HG03432 (cell line): Measurements from ENCODE around the gene PLA2G2D.
"Not testable (repeated sequence)": the region's sequence is repeated elsewhere in the genome, so short reads cannot be mapped to it uniquely, and the experiment has no call there.

Source experiments
- ATAC-seq: cut with Tn5 transposase; IDR thresholded peaks from one replicate; pipeline ENCODE4 v1.9.1; 2021; ENCODE audit warnings: mild to moderate bottlenecking, moderate library complexity; ENCODE audit not compliant: unreplicated experiment

The PLA2G2D gene

DNA sequence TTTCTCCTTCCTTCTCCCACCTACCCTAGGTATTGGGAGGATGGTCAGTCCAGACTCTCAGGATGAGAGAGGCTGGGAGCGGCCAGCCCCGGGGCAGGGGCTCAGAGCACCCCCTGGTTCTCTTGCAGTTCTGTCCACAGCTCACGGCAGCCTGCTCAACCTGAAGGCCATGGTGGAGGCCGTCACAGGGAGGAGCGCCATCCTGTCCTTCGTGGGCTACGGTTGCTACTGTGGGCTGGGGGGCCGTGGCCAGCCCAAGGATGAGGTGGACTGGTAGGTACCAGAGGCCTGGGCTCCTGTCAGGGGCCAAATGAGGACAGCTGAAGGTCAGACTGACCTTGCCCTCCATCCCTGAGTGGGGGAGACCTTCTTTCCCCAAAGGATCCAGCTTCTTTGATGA is 24.0 kb upstream of the PLA2G2D start:
- ATAC-seq: no peak

DNA sequence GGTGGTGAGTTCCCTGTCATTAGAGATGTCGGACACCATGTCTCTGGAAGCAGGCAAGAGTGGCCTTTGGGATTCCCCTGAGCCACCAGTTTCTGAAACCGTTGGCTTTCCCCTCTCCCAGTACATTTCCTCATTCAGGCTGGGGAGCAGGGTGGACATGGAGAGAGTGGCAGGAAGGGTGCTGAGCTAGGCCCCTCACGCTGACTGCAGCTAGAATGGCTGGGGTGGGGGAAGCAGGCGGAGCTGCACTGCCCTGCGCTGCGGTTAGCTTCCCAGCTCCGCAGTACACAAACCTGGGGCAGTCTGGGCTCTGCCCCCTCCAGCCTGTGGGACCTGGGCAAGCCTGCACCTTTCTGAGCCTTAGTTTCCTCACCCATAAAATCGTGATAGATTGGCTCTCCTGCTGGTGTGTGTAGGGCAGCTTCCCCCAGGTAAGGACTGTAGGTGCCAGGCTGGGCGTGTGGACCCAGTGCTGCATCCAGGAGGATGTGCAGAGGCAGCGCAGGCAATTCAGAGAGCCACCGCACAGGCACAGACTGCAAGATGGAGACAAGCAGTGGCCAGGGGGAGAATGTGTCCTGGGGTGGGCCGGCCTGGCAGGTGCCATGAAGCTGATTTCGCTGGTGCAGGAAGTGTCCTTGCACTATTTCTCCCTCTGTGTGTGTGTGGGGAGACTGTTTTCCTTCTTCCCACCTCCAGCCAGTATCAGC is 22.8 kb upstream of the PLA2G2D start:
- no peak for ATAC-seq

DNA sequence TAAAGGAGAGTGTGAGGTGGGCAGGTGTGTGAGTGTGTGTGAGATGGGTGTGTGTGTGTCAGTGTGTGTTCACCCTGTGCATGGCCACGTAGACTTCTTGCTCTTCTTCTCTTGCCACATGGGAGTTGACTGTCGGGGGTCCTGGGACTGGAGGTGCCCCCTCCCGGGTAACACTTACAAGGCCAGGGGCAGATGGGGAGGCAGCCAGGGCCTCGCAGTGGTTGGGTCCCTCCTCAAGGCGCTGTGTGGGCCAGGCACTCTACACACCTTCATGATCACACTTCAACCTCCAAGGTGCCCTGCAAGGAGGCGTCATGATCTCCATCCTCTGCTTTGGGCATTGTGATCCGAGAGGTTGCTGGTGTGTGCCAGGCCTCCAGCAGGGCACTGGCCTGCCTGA is 22.1 kb upstream of the PLA2G2D start:
- ATAC-seq: no peak

DNA sequence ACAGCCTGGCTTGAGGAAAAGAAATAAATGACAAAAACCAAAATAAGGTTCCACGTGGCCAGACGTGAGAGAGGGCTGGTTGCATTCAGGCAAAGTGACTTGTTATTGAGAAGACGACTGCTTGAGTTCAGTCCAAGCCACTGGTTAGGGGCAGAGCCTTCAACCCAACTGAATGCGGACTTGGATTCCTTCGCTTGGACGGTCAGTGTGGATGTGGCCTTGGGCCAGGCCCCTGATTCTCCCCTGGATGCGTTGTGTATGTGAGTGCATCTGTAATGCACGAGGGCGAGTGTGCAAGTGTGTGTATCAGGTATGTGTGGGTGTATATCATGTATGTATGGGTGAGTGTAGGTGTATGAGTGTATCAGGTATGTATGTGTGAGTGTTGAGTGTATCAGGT is 21.7 kb upstream of the PLA2G2D start:
- no peak for ATAC-seq

- no peak for ATAC-seq
Observed at GRCh38 chr1:20139776-20140612, 20.7 kb upstream of the PLA2G2D start.

DNA sequence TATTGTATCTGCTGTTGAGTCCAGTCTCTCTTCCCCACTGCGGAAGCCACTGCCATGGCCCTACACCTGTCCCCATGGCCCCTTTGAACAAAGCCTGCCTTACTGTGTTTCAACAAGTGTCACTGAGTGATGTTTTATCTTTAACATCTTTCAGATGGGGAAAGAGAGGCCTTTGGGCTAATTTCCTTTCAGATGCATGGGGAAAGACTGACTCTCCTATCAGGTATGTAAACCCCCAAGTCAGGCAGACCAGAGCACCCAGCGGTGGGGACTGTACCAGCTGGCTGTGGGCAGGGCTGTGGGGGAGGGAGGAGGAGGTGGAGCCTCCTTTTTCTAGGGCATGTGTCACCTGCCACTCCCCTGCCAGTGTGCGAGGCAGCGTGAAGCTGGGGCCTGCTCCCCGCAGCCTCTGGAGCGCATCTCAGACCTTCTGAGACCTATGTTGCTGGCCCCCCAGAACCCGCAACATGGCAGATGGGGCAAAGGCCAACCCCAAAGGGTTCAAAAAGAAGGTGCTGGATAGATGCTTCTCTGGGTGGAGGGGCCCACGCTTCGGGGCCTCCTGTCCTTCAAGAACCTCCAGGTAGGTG is 19.7 kb upstream of the PLA2G2D start, which contains the start of gene PLA2G2F:
Gene PLA2G2F (plus strand): TSS at position 363 of the 590 bp plus-strand sequence. CDS start 105 bp downstream, at position 468.
- no peak for ATAC-seq

GRCh38 chr1:20138346-20138745 is 19.0 kb upstream of the PLA2G2D start:
- ATAC-seq: no peak

DNA sequence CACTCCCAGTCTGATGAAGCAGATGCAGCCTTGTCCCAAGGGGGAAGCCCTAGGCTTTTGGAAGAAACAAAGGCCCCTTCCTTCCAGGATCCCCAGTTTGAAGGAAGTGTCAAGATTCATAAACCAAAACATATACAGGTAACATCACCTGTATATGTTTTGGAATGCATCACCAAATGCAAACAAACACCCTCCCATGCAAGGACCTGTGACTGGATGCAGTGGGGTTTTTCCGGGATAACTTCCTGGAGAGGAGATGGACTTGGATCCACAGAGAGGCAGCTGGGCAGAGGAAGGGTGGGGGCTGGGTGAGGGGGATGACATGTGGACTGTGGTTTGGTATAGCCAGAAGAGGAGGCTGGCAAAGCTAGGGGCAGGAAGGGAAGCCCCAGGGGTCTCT is 18.3 kb upstream of the PLA2G2D start:
- ATAC-seq: no peak

GRCh38 chr1:20137055-20137454 is 17.7 kb upstream of the PLA2G2D start:
- ATAC-seq: no peak

DNA sequence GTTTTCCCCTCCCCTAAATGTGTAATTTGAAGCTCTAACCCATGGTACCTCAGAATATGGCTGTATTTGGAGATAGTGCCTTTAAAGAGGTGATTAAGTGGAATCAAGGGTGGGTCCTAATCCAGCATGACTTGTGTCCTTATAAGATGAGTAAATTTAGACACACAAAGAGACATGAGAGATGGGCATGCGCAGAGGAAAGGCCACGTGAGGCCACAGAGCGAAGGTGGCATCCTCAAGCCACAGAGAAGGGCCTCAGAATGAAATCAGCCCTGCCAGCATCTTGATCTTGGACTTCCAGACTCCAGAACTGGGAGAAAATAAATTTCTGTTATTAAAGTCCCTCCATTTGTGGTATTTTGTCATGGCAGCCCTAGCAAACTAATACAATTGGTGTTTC is 16.9 kb upstream of the PLA2G2D start:
- ATAC-seq: no peak

GRCh38 chr1:20134995-20135394 is 15.7 kb upstream of the PLA2G2D start:
- no peak for ATAC-seq

DNA sequence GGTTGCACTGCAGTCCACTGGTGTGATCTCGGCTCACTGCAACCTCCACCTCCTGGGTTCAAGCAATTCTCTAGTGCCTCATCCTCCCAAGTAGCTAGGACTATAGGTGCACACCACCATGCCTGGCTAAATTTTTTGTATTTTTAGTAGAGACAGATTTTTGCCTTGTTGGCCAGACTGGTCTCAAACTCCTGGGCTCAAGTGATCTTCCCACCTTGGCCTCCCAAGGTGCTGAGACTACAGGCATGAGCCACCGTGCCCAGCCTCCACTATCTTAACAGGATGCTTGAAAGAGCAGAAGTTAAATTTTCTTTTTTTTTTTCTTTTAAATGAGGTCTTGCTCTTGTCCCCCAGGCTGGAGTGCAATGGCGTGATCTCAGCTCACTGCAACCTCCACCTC is 11.2 kb upstream of the PLA2G2D start:
- not testable (repeated sequence) for ATAC-seq

DNA sequence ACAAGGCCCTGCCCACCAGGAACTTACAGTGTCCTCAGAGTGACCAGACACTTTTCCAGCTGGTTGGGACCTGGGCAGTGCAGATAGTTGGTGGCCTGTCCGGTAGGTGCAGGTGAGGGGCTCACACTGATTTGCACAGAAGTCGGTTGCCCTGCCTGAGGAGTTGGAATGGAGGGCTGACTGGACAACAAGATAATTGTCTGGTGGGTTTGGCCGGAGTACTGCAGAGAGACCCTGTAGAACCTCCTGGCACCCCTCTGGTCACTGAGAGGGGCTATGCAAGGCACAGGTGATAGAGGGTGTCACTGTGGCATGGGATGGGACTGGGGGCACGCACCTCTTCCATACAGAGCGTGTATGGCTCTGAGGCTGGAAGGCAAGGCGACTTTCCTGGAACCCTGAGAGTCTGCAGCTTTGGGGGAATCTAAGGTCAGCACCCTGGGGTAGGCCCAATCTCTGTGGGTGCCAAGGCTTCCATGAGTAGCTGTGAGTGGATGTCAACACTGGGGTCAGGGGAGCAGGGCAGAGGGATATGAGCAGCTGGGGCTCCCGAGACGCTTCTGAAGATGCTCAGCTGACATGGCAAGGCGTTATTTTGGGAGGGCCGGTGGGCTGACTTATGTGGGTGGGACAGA is 7.6 kb upstream of the PLA2G2D start:
- ATAC-seq: no peak

- no peak for ATAC-seq
Observed at GRCh38 chr1:20126041-20126805, 6.9 kb upstream of the PLA2G2D start.

- no peak for ATAC-seq
Observed at GRCh38 chr1:20125100-20125499, 5.8 kb upstream of the PLA2G2D start.

- ATAC-seq: no peak
Observed at GRCh38 chr1:20124456-20125057, 5.2 kb upstream of the PLA2G2D start.

GRCh38 chr1:20123722-20124455 is 4.6 kb upstream of the PLA2G2D start:
- ATAC-seq: no peak

GRCh38 chr1:20120796-20121195 is 1.5 kb upstream of the PLA2G2D start:
- no peak for ATAC-seq

GRCh38 chr1:20117236-20117635 is 2.1 kb downstream of the PLA2G2D start:
- no peak for ATAC-seq

GRCh38 chr1:20115916-20116315 is 3.4 kb downstream of the PLA2G2D start:
- ATAC-seq: no peak
